ENCODE measurements around the gene PYDC1.
"Not testable (repeated sequence)": the region's sequence is repeated elsewhere in the genome, so short reads cannot be mapped to it uniquely, and the experiment has no call there.

The PYDC1 gene

GRCh38 chr16:31195861-31196260, 21.1 kb downstream of the PYDC1 start:
- DNase-seq (ENCODE audit: low spot score), result not testable (repeated sequence)

- DNase-seq (ENCODE audit: low spot score), result no peak
These were observed 22.0 kb downstream of the PYDC1 start for GRCh38 chr16:31194898-31195297.

GRCh38 chr16:31193874-31194273, 23.1 kb downstream of the PYDC1 start:
- DNase-seq (ENCODE audit: low spot score), result no peak

DNA sequence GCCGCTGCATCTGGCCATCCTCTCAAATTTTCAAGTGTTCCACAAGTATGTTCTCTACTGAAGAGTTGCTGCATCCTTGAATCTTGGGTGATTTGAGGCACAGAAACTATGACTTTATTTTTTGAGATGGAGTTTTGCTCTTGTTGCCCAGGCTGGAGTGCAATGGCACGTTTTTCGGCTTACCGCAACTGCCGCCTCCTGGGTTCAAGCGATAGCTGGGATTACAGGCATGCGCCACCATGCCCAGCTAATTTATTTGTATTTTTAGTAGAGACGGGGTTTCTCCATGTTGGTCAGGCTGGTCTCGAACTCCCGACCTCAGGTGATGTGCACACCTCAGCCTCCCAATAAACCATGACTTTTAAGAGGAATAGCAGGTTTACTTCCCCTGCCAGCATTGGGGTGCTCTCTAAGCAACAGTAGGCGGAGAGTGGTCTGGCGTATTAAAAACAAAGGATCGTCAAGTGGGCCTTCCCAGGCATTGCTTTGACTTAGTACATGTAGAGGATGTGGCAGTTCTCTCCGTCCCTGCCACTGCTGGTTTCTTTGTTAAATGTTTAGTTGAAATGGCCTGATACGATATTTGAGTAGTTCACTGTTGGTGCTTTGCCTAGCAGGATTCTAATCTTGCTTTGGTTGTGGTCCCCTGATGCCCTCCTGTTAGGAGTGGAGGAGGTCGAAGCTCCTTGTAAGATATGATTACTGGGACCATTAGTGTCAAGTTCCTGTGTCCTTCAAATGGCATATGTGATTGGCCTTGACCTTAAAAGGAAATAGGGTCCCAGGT, 23.9 kb downstream of the PYDC1 start:
- DNase-seq (ENCODE audit: low spot score), result no peak

DNA sequence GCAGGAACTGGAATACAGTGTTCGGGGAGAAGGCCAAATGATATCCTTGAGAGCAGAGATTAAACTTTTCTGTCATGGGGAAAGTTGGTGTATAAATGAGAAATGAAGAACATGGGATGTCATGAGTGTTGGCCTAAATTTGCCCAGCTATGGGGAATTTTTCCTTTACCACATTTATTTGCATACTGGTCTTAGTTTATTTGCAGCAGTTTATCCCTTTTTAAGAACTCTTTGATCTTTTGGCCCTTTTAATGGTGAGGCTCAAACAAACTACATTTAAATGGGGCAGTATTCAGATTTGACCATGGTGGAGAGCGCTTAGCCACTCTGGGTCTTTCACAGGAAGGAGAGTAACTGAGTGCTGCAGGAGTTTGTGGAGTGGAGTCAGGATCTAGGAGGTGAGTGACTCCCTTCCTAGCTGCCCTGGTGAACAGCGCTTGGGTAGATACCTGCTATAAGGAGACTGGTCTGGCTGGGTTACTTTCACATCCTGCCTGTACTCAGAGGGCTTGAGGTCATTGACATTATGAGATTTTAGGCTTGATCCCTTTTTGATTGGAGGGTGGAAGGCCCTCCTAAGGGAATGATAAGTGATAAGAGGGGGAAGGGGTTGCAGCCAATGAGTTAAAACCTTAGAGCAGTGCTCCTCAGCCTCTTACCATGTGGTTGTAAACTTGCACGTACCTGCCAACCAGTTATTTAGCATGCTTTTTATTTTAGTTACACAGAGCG, 25.1 kb downstream of the PYDC1 start:
- DNase-seq (ENCODE audit: low spot score), result no peak

DNA sequence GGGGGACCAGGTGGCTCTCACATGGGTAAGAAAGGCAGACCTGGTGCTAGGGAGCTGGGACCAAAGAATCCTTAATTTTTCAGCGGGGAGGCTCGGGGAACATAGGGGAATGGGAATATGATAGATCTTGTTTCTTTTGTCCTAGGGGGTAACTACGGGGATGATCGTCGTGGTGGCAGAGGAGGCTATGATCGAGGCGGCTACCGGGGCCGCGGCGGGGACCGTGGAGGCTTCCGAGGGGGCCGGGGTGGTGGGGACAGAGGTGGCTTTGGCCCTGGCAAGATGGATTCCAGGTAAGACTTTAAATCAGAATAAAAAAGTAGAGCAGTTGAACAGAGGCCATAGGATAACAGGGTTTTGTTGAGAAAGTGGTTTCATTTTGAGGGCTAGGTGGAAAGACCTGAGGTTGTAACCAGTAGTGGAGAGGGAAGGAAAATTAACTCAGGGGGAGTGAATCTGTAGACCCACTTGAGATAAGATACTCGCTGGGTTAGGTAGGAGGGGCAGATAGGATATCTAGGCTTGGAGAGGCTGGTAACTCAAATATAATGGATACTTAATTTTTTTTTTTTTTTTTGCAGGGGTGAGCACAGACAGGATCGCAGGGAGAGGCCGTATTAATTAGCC, 26.0 kb downstream of the PYDC1 start:
- no peak for DNase-seq (ENCODE audit: low spot score)

GRCh38 chr16:31190061-31190460, 26.9 kb downstream of the PYDC1 start:
- no peak for DNase-seq (ENCODE audit: low spot score)

- no peak for DNase-seq (ENCODE audit: low spot score)
These were observed 27.5 kb downstream of the PYDC1 start for GRCh38 chr16:31189412-31189778.

DNA sequence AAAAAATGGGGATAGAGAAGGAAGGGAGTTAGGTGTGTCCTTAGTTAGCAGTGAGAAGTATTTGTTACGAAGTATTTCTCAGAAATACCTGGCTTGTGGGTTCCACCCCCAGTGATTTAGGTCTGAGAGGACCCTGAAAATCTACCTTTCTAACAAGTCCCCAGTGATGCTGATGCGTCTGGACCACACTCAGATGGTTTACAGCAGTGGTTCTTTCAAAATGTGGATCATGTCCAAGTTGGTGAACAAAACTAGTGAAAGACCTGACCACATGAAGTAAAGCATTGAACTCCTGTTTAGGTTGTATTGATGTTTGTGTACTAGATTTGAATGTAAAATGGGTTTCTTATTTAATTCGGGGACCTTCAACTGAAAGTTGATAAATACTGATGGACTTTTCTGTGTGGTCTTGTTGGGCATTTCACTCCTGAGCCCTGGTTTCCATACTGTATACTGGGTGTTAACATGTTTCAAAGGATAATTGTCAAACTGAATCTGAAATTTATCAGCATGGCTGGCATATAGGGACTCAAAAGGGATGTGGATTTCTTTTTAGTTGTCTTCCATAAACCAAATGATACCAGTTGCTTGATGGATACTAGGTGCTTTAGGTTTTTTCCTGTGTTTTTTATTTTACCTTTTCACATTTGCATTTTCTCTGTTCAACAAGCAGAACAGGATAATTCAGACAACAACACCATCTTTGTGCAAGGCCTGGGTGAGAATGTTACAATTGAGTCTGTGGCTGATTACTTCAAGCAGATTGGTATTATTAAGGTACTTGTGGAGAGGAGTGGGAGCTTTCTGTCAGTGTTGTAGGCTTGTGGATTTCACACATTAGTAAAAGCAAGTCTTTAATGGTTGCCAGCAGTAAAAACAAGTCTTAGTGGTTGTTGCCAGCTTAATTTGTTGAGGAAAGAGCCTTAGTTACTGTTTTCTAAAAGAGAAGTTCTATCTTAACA, 28.2 kb downstream of the PYDC1 start:
- no peak for DNase-seq (ENCODE audit: low spot score)

DNA sequence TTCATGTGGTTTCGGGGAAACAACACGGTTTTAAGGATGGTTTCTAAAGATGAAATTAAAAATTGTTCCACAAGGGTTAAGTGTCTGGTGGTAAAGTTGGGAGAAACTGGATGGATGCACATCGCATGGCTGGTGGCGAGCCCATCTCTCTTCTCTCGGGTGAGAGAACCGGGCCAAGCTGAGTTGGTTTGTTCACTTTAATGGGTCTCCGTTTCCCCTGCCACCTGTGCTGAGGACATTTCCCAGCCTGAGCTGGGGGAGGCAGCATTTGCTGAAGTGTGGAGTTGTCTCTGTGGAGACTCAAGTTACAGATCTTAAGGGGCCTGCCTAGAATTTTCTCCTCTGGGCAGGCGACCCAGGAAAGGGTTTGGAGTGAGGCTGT, 29.1 kb downstream of the PYDC1 start:
- no peak for DNase-seq (ENCODE audit: low spot score)

DNA sequence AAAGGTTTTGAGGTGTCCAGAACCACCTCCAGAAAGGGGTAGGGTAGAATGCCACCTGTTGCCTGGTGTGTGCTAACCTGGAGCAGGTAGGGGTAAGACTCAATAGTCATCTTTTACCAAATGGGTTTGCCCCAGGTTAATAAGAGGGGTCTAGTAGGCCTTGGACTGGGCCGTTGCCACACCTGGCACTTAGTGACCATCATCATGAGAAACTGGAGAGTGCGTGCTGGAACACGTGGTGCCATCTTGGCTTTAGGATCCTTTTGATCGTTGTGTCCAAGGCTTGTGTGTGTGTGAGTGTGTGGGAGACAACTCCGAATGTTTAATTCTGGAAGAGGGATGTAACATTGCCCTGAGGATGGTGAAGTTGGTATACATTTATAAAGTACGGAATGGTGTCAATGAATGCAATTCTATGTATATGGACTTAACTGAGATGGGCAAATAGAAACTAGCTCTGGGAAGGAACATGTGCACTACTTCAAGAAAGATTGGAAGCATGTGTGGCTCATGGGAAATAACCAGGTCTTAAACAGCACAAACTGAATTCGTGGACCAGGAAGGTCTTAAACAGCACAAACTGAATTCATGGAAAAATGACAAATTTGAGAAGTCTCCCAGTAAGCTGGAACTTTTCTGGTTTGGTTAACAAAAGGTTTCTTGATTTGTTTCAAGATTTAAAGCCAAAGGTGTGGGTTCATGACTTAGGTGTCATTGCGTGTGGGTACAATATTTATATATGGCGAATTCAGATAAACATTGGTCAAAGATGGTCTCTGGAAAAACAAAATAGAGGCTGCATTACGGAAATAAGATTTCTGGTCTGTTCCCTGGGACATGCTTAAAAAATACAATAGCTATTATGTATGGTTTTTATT, 29.8 kb downstream of the PYDC1 start:
- DNase-seq (ENCODE audit: low spot score), result no peak

DNA sequence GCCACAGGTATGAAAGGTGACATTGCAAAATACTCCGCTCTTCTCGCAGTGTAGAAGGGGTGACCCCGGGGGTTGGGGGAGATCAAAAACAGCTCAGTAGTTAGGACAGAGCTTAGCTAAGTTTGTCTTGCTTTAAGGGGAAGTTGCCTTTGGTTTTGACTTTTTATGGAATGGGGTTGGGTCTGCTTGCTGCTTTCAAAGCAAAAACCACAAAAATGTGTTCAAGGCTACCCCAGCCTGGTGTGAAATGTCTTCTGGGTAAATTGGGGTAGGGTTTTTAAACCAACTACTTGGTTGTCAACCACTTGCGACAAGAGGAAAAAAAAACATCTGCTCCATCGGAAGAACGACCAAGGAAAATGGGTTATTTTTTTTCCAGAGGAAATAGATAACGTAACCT, 30.8 kb downstream of the PYDC1 start:
- no peak for DNase-seq (ENCODE audit: low spot score)

- no peak for DNase-seq (ENCODE audit: low spot score)
These were observed 31.6 kb downstream of the PYDC1 start for GRCh38 chr16:31185339-31185738.

DNA sequence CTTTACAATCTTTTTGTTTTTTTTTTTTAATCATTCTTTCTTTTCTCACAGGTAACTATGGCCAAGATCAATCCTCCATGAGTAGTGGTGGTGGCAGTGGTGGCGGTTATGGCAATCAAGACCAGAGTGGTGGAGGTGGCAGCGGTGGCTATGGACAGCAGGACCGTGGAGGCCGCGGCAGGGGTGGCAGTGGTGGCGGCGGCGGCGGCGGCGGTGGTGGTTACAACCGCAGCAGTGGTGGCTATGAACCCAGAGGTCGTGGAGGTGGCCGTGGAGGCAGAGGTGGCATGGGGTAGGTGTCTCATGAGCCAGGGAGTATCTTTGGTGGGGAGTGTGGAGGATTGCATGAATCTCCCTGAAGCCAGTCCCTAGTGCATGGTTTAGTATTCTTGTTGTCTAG, 32.0 kb downstream of the PYDC1 start:
- no peak for DNase-seq (ENCODE audit: low spot score)

- DNase-seq (ENCODE audit: low spot score), result no peak
These were observed 33.2 kb downstream of the PYDC1 start for GRCh38 chr16:31183432-31184428.

DNA sequence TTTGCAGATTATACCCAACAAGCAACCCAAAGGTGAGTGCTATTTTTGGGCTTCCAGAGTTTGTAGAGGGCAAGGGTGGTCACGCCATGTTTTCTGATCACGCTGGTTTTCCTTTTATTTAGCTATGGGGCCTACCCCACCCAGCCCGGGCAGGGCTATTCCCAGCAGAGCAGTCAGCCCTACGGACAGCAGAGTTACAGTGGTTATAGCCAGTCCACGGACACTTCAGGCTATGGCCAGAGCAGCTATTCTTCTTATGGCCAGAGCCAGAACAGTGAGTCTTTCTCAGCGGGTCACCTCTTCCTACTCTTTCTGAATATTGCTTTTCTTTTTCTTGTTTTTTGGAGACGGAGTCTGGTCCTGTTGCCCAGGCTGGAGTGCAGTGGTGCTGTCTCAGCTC, 34.5 kb downstream of the PYDC1 start:
- no peak for DNase-seq (ENCODE audit: low spot score)

- DNase-seq (ENCODE audit: low spot score), result no peak
These were observed 35.7 kb downstream of the PYDC1 start for GRCh38 chr16:31181102-31181830.

GRCh38 chr16:31179747-31180459, 37.0 kb downstream of the PYDC1 start, which contains the start of gene FUS:
FUS (plus strand) TSS chr16:31180139; CDS start chr16:31180215, 76 bp downstream.
- peak; percentile 92 for DNase-seq (ENCODE audit: low spot score)

Measured in CD4-positive, alpha-beta T cell treated with Interleukin-15 for 4 hours (primary cell).